Endothelial cell of umbilical vein (primary cell): Measurements from ENCODE around the gene SCNM1. TPM values are rescaled to one million over a fixed set of nuclear protein-coding genes. Genes with fewer than 3 reads are reported as not detected.

Experiments
- Bru-seq: library from RNA; stranded (reverse); fragments of 400-500 nt; gene quantifications from one replicate; lab custom pipeline; 2021; lab: Mats Ljungman, UMichigan
- BruChase-seq, 2 experiments: library from RNA; stranded (reverse); fragments of 400-500 nt; gene quantifications; one replicate each; lab custom pipeline; 2021; lab: Mats Ljungman, UMichigan
- BruUV-seq: library from RNA; stranded (reverse); fragments of 400-500 nt; replicated peaks from 2 replicates; lab custom pipeline; 2021; lab: Mats Ljungman, UMichigan
- CTCF ChIA-PET: fragments of 300-600, 350-600 bp; sonication (Branson Sonifier 250); formaldehyde crosslinking; loops from one replicate; lab custom pipeline; 2021; ENCODE audit warnings: antibody characterized with exemption, inconsistent platforms; lab: Charles Lee
- POLR2A ChIA-PET: fragments of 300-600, 350-600 bp; sonication (Branson Sonifier 250); formaldehyde crosslinking; loops from one replicate; lab custom pipeline; 2021; ENCODE audit warnings: antibody characterized with exemption, inconsistent platforms; lab: Charles Lee
- DNase-seq: peaks from one replicate; pipeline ENCODE4 v3.0.0-alpha.2; 2011; ENCODE audit warnings: low read depth, low spot score
- FAIRE-seq: peaks from 2 replicates; lab custom pipeline; 2011; peaks lifted over from hg19 to GRCh38; lab: Jason Lieb, UNC
- H2AFZ ChIP-seq: 2 replicates; pipeline ENCODE4 v1.6.0; 2012; ENCODE audit warnings: low read depth, low read length, control low read depth, inconsistent platforms
- H3K27ac ChIP-seq: 2 replicates; pipeline ENCODE4 v1.5.1; 2011; ENCODE audit warnings: low read depth, mild to moderate bottlenecking, control low read depth, low read length, moderate library complexity; ENCODE audit not compliant: insufficient read depth
- H3K27me3 ChIP-seq, 2 experiments: 2 replicates each; pipeline versions ENCODE4 v1.6.0 to v1.6.1; 2011; ENCODE audit warnings: low read length in 2 of 2, mixed read lengths in 1 of 2; ENCODE audit not compliant: control insufficient read depth in 2 of 2, insufficient read depth in 2 of 2
- H3K36me3 ChIP-seq, 2 experiments: 2 replicates in 1 of 2; 3 replicates in 1 of 2; pipeline ENCODE4 v1.5.1; 2011; ENCODE audit warnings: low read length in 2 of 2, mild to moderate bottlenecking in 1 of 2, moderate library complexity in 1 of 2; ENCODE audit not compliant: control insufficient read depth in 2 of 2, insufficient read depth in 2 of 2; ENCODE audit errors: extremely low read depth in 1 of 2
- H3K4me1 ChIP-seq: 3 replicates; pipeline ENCODE4 v1.5.1; 2011; ENCODE audit warnings: mild to moderate bottlenecking, low read length; ENCODE audit not compliant: control insufficient read depth, insufficient read depth; ENCODE audit errors: extremely low read depth
- H3K4me2 ChIP-seq: 2 replicates; pipeline ENCODE4 v1.6.1; 2011; ENCODE audit warnings: low read length, control low read depth, mixed read lengths; ENCODE audit not compliant: insufficient read depth
- H3K4me3 ChIP-seq, 3 experiments: fragments of 200-600 bp in 1 of 3; sonication (generic), shearing (Covaris generic) in 1 of 3; replicated peaks in 1 of 3; 2 replicates each; pipeline ENCODE4 v1.5.1; 2011 to 2016; ENCODE audit warnings: control low read depth in 3 of 3, low read length in 3 of 3, mild to moderate bottlenecking in 2 of 3, inconsistent platforms in 1 of 3, low read depth in 1 of 3, moderate library complexity in 1 of 3; ENCODE audit not compliant: insufficient read depth in 1 of 3
- H3K79me2 ChIP-seq: 2 replicates; pipeline ENCODE4 v1.6.0; 2012; ENCODE audit warnings: low read length, inconsistent platforms; ENCODE audit not compliant: control insufficient read depth, insufficient read depth
- H3K9ac ChIP-seq: replicated peaks from 2 replicates; pipeline ENCODE3; 2011; ENCODE audit warnings: low read length, control low read depth; ENCODE audit not compliant: insufficient read depth; ENCODE audit errors: extremely low read depth
- H3K9me1 ChIP-seq: replicated peaks from 3 replicates; pipeline ENCODE4 v1.6.0; 2011; ENCODE audit warnings: mild to moderate bottlenecking, low read length; ENCODE audit not compliant: control insufficient read depth, insufficient read depth; ENCODE audit errors: extremely low read depth
- H3K9me3 ChIP-seq: replicated peaks from 2 replicates; pipeline ENCODE4 v1.5.1; 2012; ENCODE audit warnings: low read length, inconsistent platforms; ENCODE audit not compliant: control insufficient read depth, insufficient read depth
- H4K20me1 ChIP-seq: replicated peaks from 2 replicates; pipeline ENCODE3; 2011; ENCODE audit warnings: mild to moderate bottlenecking, low read length; ENCODE audit not compliant: control insufficient read depth, insufficient read depth; ENCODE audit errors: extremely low read depth
- GATA2 ChIP-seq: IDR thresholded peaks from 2 replicates; pipeline ENCODE4 v1.7.0; 2011; ENCODE audit warnings: low read depth, mild to moderate bottlenecking, moderate library complexity, mixed read lengths, low read length; ENCODE audit not compliant: insufficient read length, insufficient read depth
- JUN ChIP-seq: IDR thresholded peaks from 2 replicates; pipeline ENCODE4 v1.6.1; 2011; ENCODE audit warnings: borderline replicate concordance, low read depth; ENCODE audit not compliant: insufficient read length, insufficient read depth
- MAX ChIP-seq: IDR thresholded peaks from 2 replicates; pipeline ENCODE4 v1.6.1; 2011; ENCODE audit not compliant: insufficient read depth, insufficient read length
- MYC ChIP-seq: IDR thresholded peaks from one replicate; pipeline ENCODE4 v1.6.1; 2011; ENCODE audit warnings: mild to moderate bottlenecking, low read depth, low read length
- POLR2A ChIP-seq: IDR thresholded peaks from 2 replicates; pipeline ENCODE4 v1.6.1; 2012; ENCODE audit warnings: low read depth, mild to moderate bottlenecking, control low read depth, low read length
- POLR2AphosphoS5 ChIP-seq: IDR thresholded peaks from 2 replicates; pipeline ENCODE4 v1.6.1; 2012; ENCODE audit warnings: low read depth, mild to moderate bottlenecking, control low read depth, low read length, moderate library complexity; ENCODE audit not compliant: insufficient read depth
- dilution Hi-C: fragments of 300-500 bp; cut with MboI; formaldehyde crosslinking; loops from one replicate; pipeline ENCODE4 v1.15.0; 2019; ENCODE audit warnings: low sequenced_read_pairs; ENCODE audit not compliant: extremely low pct_ligation_motif_present
- intact Hi-C: fragments of 100-400 bp; cut with micrococcal nuclease; formaldehyde crosslinking; loops from one replicate; pipeline ENCODE4 v1.10.0; 2022
- long read RNA-seq: library from polyadenylated mRNA; stranded (forward); transcript quantifications from one replicate; pipeline ENCODE4 v2.0.0, GENCODE V29; 2021
- polyA minus RNA-seq, 3 experiments: library from RNA; depleted of rRNA, polyadenylated mRNA; stranded (reverse); fragments of >200 nt; gene quantifications; 1 replicate in 1 of 3; 2 replicates in 2 of 3; pipeline ENCODE4 v1.2.3, GENCODE V29; 2011
- polyA plus RNA-seq, 4 experiments: library from polyadenylated mRNA; depleted of rRNA in 3 of 4; stranded (reverse) in 3 of 4; unstranded in 1 of 4; fragments of >200 nt; gene quantifications; 2 replicates each; pipeline versions ENCODE4 v1.2.1 to v1.2.3, GENCODE V29; 2011 to 2012; ENCODE audit warnings: missing spikeins in 1 of 4
- total RNA-seq: library from RNA; stranded (reverse); gene quantifications from 2 replicates; pipeline ENCODE4 v1.2.3, GENCODE V29; 2021

Gene SCNM1, protein sequence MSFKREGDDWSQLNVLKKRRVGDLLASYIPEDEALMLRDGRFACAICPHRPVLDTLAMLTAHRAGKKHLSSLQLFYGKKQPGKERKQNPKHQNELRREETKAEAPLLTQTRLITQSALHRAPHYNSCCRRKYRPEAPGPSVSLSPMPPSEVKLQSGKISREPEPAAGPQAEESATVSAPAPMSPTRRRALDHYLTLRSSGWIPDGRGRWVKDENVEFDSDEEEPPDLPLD
- total RNA-seq (43.1 and 49.0 TPM in 2 replicates), polyA plus RNA-seq (14.1 and 17.3 TPM in 2 replicates), polyA minus RNA-seq (9.6 and 11.9 TPM in 2 replicates), Bru-seq, nascent RNA (percentile 77 among the genes with signal in this experiment), BruChase-seq, experiment 1, labeled RNA remaining after a 6-hour chase (percentile 81 among the genes with signal in this experiment), BruChase-seq, experiment 2, labeled RNA remaining after a 2-hour chase (percentile 87 among the genes with signal in this experiment)
- 31.1 and 32.7 TPM in 2 replicates for polyA plus RNA-seq (2011; cell fraction: cytosol; rRNA removed)
- polyA plus RNA-seq (2011; cell fraction: nucleus; rRNA removed) = 48.2 and 52.9 TPM in 2 replicates
- 44.8 and 53.1 TPM in 2 replicates for polyA plus RNA-seq (2012)
- polyA minus RNA-seq (2011; cell fraction: cytosol; rRNA and poly(A)+ RNA removed) = 20.6 TPM
- 8.2 and 8.6 TPM in 2 replicates for polyA minus RNA-seq (2011; cell fraction: nucleus; rRNA and poly(A)+ RNA removed)
- long read RNA-seq, transcript SCNM1-202 (7 exons, 2,016 nt) = major isoform, 78 of 158 reads
- long read RNA-seq, transcript SCNM1-201 (7 exons, 869 nt) = minor isoform, 15 of 158 reads
- long read RNA-seq, partial matches to known transcripts = 3 of 158 reads
- long read RNA-seq, other reads (novel, unspliced or antisense) = 57 of 158 reads

GRCh38 chr1:151165738-151166504 is at the start of gene SCNM1, which contains the start of gene LYSMD1:
Gene SCNM1 (plus strand): TSS chr1:151166144. CDS start chr1:151166153, 9 bp downstream.
Gene LYSMD1 (minus strand): TSS chr1:151165902. CDS start chr1:151165258, 644 bp downstream.
- dilution Hi-C loops = no loop called here
- Histone ChIP-seq H3K36me3 (peaks cover 0 to 14% of the 10 kb centered on the region in 2 experiments), H3K4me1 (peaks cover 19% of the 10 kb centered on the region), H3K79me2 (peaks cover 21% of the 10 kb centered on the region), H3K9me3 (no peaks in the 10 kb centered on the region), H3K4me3 (peak within 1 kb of the TSS; percentile 65 to 89 (median 81)), H2AFZ (peak within 1 kb of the TSS; percentile 90), H3K27me3 (no peaks in the 10 kb centered on the region), H3K9me1 (no peaks in the 10 kb centered on the region), H3K4me2 (peak within 1 kb of the TSS; percentile 92), H3K9ac (peak within 1 kb of the TSS; percentile 94), H4K20me1 (no peaks in the 10 kb centered on the region), H3K27ac (peak within 1 kb of the TSS; percentile 65)
- BruUV-seq = TSS peak; percentile 72
- FAIRE-seq = peak; percentile 98
- CTCF ChIA-PET = interaction anchor here (0.9 to 2.9 kb wide), 10 partner anchors 11 to 141 kb away, joined by 3 to 17 read pairs (median 4); partner anchors contain the start of gene VPS72
- DNase-seq = peak; percentile 98
- peak; percentile 28 for TF ChIP-seq MAX
- TF ChIP-seq JUN = no peak
- no peak for TF ChIP-seq POLR2AphosphoS5
- TF ChIP-seq MYC = no peak
- TF ChIP-seq GATA2 = no peak
- TF ChIP-seq POLR2A = peak; percentile 69
- intact Hi-C loops = loop anchor here (1.0 kb wide), 5 partner anchors 20 to 158 kb away; partner anchors contain the start of genes PIP5K1A, PRUNE1, SEMA6C and VPS72
- POLR2A ChIA-PET = interaction anchor here (0.7 kb wide), 1 partner anchor 116 kb away, joined by 3 read pairs; no protein-coding TSS in a partner anchor
